NOMO-1 treated with DMSO at 0.1 percent for 48 hours (cell line): ENCODE measurements around the gene MED9.

Experiments
- DNase-seq: peaks from one replicate; lab custom pipeline; 2025; ENCODE audit not compliant: unreplicated experiment; lab: John Stamatoyannopoulos, UW

MED9 gene

DNA sequence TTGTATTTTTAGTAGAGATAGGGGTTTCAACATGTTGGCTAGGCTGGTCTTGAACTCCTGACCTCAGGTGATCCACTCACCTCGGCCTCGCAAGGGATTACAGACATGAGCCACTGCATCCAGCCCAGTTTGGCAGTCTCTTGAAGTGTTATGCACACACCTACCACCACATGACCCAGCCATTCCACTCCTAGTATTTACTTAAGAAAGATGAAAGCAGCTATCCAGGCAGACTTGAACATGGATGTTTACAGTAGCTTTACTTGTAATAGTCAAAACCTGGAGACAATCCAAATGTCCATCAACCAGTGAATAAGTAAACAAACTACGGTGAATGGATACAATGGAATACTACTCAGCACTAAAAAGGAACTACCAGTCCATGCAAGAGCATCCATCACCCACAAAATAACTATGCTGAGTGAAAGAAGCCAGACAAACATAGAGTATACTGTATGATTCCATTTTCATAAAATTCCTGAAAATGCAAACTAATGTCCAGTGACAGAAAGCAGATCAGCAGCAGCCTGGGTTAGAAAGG lies 57.2 kb downstream of the MED9 start:
- DNase-seq: no peak

DNA sequence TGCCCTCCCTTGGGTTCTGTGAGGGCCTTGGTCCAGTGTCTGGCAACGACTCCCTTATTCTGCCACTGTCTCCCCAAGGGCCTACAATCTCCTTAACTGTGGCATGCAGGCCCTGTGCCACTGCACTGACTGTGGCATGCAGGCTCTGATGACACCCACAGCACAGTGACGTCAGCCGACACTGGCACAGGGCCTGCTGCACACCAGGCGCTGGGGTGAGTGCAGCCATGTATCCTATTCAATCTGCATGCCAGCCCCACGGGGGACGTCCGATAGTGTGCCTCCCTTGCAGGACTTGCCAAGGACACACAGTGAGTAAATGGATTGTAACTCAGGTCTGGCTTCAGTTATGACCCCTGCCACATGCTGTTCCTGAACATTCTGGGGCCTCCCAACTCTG lies 59.2 kb downstream of the MED9 start:
- DNase-seq: no peak

DNA sequence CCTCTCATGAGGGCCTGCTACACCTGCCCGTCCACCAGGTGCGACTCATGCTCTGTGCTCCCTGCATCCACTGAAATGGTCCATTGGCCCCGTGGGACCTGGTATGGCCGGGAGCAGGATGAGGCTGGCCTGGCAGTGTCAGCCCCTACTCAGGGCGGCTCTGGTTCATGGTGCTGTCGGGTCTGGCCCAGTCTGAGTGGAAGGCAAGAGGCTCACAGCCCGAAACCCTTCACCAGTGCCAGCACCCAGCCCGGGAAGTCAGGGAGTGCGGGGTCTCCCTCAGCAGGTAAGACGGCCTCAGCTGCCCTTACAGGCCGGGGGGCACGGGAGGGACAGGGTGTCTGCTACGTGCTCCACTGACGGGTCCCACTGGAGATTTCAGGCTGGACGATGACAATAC lies 59.9 kb downstream of the MED9 start:
- no peak for DNase-seq

DNA sequence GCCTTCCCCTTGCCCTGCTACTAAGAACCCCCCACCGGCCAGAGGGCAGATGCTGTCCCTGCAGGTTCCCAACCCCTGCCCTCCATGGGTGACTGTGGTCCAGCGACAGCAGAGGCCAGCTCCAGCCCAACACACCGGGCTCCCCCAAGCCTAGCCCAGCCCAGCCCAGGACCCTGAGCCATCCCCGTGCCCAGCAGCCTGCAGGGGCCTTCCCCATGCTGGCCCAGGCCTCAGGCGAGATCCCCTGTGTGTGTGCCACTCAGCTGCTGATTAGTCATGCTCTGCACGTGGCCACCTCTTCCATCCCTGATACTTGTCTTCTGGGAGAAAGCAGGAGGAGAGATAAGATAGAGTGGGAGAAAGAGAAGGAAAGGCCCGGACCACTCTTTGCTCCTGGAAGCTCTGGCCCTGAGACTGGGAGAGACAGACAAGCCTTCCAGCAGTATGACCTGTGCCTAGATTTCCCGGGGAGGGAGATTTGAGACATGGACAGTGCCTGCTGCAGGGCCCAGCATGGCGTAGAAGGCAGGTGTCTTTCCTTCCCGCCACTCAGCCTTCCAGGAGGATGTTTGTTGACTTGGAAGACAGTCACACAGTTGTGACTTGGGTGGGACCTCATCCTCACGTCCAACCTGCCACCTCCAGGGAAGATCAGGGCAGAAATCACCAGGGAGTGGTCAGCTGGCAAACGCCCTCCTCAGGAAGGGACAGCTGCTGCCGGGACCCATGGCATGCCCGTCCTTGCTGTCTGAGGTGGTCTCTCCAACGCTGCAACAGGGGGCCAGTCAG lies 60.7 kb downstream of the MED9 start:
- no peak for DNase-seq

DNA sequence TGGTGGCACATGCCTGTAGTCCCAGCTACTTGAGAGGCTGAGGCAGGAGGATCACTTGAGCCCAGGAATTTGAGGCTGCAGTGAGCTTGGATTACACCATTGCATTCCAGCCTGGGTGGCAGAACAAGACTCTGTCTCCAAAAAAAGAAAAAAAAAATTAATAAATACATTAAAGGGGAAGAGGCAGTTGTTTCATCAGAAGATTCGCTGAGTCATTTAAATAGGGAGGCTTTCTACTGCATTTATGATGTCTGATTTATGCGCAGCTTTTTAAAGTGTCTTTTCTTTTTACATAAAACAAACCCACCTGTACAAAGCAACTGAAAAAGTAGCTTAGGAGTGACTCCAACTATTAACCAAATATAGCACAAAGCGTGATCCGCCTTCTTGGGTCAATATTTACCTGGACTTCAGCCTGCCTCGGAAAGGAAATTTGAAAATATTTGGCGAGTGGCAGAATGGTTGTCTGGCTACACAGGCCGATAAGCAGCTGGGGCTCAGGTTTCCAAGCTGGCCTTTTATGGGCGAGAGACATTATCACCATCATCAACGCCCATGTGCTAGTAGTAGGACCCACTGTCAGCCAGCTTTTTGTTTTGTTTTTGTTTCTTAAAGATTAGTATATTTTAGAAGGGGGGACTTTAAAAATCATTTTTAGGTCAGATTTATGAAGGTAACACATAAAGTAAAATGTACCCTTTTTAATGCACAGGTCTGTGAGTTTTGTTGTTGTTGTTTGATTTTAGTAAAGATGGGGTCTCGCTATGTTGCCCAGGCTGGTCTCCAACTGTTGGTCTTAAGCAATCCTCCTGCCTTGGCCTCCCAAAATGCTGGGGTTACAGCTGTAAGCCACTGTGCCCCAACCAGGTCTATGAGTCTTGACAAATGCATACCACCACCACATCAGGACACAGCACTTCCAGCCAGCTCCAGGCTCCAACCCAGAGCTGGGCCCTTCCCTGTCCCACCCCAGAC lies 61.9 kb downstream of the MED9 start:
- DNase-seq: peak; percentile 40

DNA sequence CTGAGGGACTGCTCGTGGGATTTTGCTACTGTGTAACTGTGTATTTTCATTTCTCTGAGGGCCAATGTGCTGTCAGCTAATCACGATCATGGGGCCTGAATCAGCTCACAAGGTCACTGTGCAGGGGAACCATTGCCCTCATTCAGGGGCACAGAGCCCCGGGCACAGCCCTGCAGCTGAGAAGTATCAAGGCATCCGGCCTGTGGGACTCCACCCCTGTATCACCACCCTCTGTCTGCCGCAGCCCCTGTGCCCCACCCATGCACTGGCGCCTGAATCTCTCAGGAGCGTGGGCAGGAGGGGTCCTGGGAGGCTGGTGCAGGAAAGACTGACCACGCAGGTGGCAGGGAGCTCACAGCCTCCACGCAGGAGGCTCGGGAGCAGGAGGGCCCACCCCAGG lies 62.8 kb downstream of the MED9 start:
- DNase-seq: no peak

DNA sequence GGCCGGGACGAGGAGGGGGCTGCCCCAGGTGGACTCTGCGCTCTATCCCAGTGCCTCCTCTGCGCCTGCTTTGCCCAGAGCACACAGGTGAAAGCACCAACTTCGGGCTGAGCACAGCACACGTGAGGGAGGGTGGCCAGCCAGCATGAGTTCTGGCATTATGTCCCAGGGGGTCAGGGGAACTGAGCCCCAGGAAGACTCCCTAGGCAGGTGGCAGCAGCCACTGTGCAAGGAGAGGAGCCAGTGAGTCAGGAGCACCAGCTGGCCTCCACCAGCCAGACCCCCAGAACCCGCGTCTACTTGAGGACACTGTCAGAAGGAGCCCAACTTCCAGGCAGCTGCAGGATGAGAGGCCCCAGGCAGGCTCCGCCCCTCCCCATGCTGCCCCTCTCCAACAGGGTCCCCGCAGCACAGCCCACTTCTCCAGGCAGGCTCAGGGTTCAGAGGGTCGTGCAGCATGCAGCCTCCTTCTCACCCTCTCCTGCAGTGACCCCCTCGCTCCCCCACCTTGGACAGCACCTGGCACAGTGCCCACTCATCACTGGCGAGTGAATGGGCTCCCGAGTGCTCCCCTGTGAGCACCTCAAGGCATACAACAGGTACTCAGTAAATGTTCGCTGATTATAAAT lies 63.6 kb downstream of the MED9 start:
- no peak for DNase-seq

DNA sequence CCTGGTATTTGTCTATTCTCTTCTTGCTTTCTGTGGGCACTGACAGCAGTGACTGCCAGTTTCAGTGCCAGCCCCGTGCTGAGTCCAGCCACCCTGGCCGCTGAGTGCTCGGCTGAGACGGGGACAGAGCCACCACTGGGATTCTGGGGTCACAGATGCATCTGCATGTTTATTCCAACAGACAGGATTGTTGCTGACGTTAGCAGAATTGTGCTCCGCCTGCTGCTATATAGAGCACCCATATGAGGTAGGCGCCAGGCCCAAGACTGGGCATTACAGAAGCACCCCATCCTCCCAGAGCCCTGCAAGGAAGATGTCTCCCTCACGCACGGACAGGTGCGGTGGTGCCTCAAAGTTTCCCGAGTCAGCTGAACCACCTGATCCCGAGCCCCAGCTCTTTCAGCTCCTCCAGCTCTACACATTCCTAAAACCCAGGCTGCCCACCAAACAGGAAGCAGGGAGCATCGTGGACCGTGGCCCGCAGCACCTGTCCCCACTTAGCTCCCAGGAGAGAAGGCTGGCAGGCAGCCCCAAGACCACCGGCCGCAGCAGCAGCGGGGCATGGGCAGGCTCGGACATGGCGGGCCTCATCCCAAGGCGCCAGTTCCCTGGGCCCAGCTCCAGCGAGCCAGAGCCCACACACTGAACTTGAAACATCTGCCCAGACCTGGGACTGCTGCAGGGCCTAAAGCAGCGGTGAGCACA lies 64.3 kb downstream of the MED9 start:
- no peak for DNase-seq

DNA sequence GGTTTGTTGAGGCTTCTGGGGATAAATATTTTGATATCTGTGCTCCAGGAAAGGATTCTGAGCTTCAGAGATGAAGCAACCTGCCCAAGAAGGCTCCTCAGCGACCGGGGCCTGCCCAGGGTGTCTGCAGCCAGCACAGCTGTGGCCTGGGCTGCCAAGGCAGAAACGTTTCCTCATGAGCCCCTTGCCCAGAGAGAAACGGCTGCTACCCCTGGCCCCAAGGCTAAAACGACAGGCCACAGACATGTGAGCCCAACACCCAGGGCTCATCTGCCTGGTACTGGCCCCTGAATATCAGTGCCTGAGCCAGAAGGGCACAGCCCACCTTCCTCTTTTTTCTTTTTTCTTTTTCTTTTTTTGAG lies 64.8 kb downstream of the MED9 start:
- no peak for DNase-seq
